Stimulated activated CD8-positive, alpha-beta memory T cell treated with anti-CD3 and anti-CD28 coated beads, Interleukin-15, amount 100 ng/mL, for 4 hours (primary cell): ENCODE results near the gene ATF7.

Experiments
- DNase-seq, 2 donors: peaks; one replicate each; pipeline ENCODE4 v3.0.0-alpha.2; 2020; ENCODE audit warnings: low read depth in 2 of 2

Gene ATF7

GRCh38 chr12:53500776-53501614 is 125.2 kb downstream of the ATF7 start, which contains the start of gene TARBP2:
Gene TARBP2, plus strand, starts transcription at chr12:53501283. Its CDS starts 126 bp downstream, at chr12:53501409.
- DNase-seq, result peak; percentile 94 to 96

GRCh38 chr12:53500142-53500775 is 125.9 kb downstream of the ATF7 start:
- no peak for DNase-seq

DNA sequence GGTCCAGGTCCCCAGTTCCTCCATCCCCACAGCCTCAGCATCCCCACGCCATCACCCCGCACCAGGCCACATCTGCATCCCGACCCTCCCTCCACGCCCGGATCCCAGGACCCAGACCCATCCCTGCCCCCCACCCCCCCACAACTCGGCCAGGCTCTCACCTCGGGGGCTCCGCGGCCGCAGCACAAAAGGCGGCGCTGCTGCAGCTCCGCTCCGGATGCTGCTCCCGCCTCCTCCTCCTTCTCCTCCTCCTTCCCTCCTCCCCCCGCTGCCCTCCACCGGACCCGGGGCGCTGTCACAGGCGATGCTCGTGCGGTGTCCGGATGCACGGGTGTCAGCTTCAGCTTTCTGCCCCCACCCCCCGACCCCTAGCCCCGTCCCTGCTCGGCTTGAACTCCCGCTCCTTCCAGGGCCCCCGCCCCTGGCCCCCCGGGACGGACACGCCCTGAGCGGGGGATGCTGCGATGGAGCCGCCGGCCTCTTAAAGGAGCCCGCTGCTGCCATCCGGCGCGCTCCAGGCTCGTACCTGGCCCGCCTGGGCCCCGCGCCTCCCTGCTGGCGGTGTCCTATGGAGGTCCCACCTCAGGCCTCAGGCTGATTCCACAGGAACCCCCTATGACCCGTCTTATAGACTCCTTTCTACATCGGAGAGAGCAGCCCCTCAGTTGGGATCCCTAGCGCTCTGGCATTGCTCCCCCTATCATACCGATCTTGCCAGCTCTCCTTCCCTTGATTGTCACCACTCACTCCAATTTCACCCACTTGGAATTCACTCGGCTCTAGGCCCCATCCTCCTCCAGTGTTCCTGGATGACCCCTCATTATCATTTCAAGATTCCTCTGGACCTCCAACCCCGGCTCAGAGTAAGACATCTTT is 126.7 kb downstream of the ATF7 start, which contains the start of gene MAP3K12:
TSS of gene MAP3K12 (minus strand) at position 193 of the 876 bp plus-strand sequence. CDS start 12,067 bp downstream, outside the sequence.
- DNase-seq, result peak in 1 of 2 donors; percentile 23

DNA sequence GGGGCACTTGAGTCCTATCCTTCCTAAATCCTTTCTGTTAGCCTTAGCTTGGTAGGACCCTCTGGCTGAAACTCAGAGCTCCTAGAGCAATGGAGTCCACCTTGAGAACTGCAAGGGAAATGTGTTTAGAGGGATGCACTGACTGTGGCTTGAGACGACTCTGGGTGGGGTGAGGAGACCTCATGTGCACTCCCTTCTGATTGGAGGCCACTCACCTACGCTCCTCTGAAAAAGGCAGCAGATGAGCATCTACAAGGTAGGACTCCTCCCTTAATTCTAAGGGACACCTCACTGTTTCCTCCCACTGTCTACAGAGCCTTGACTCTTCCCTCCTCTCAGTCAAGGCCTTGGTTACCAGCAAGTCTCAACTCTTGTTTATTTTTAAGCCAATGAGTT is 127.9 kb downstream of the ATF7 start:
- DNase-seq, result no peak

- DNase-seq, result no peak
Observed at GRCh38 chr12:53497461-53497860, 128.7 kb downstream of the ATF7 start.

DNA sequence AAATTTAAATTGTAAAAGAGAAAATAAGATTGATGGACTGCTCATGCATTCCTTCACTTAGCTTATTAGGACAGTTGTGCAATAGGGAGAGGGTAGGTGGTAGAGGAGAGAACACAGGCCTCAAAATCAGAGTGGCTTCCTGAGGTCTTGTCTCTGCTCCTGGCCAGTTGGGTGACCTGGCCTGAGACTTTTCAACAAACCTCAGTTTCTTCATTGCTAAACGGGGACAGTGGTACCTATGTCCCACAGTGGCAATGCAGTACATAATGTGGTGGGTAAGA is 129.5 kb downstream of the ATF7 start:
- no peak for DNase-seq

DNA sequence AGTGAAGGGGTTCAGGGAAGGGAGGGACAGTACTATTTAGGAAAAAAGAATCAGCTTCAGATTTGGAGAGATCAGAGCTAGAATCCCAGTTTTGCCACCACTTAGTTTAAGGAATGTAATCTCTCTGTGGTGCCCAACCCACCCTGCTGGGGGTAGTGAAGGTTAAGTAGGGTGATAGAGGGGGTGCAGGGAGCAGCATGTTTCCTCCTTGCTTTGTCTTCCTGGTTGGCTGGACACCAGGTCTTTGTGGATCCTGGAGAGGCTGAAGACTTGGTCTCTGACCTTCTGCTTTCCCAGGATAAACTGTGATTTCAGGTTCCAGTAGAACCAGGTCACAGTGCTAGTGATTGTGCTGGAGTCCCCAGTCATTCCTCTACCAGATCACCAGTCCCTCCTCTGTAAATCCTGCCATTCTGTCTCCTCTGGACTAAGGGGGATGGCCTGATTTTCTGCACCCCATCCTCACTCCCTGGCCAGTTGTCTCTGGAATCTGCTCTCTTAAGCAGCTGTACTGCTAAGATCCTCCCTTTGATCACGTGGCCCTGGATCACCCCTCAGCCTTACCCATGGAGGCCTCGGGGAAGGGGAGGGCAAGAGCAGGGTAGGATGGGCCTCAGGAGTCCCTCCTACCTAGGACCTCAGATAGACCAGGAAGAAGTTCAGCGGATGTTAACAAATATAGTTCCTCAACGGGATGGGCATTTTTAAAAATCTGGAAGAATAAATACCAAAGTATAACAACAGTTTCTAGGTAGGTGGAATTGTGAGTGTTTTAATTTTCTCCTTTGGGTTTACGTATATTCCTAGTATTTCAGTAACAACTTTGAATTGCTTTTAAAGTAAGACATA is 130.1 kb downstream of the ATF7 start:
- no peak for DNase-seq

- DNase-seq, result no peak
Observed at GRCh38 chr12:53493610-53494391, 132.4 kb downstream of the ATF7 start.

GRCh38 chr12:53492830-53493609 is 133.2 kb downstream of the ATF7 start:
- DNase-seq, result peak; percentile 67 to 71

DNA sequence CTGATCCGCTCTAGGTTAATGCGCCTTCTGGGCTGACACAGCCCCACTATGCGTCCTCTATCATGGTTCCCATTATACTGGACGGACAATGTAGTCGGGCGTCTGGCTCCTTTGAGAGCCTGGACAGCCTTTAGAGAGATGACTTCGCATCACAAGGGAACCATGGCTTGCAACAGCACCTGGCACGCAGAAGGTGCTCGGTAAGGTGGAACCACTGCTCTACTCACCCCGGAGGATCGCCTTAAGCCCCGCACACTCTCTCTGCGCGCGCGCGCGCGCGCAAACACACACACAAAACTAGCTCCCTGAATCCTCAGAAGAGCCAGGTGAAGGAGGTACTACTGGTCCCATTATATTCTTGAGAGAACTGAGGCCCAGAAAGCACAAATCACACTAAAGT is 134.0 kb downstream of the ATF7 start:
- no peak for DNase-seq

DNA sequence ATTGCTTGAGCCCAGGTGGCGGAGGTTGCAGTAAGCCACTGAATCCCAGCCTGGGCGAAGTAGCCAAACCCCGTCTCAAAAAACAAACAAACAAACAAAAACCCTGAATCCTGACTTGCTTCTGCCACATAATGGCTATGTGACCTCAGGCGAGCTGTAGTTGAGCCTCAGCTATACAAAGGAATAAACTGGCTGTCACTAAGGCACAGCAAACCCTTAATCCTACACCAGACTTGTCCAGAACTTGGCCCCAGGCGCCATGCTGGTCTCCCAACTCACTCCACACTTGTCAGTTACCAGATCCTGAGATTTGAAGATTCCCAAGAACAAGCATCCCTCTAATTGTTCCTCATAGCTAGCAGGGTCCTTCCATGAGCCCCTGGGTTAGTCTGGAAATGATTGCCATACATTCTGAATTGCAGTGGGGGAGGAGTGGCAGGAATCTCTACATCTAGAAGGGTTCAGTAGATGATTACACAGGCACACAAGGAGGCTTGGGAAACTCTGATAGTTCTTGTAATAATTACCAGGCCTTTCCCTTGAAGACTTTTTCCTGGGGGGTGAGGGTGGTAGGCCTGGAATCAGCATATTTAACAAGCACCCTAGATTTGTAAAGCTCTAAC is 136.8 kb downstream of the ATF7 start:
- DNase-seq, result no peak

GRCh38 chr12:53486736-53487487 is 139.3 kb downstream of the ATF7 start:
- DNase-seq, result no peak

GRCh38 chr12:53485955-53486735 is 140.0 kb downstream of the ATF7 start:
- DNase-seq, result no peak

GRCh38 chr12:53484686-53485575 is 141.3 kb downstream of the ATF7 start:
- DNase-seq, result no peak

- DNase-seq, result no peak
Observed at GRCh38 chr12:53483979-53484377, 142.2 kb downstream of the ATF7 start.

DNA sequence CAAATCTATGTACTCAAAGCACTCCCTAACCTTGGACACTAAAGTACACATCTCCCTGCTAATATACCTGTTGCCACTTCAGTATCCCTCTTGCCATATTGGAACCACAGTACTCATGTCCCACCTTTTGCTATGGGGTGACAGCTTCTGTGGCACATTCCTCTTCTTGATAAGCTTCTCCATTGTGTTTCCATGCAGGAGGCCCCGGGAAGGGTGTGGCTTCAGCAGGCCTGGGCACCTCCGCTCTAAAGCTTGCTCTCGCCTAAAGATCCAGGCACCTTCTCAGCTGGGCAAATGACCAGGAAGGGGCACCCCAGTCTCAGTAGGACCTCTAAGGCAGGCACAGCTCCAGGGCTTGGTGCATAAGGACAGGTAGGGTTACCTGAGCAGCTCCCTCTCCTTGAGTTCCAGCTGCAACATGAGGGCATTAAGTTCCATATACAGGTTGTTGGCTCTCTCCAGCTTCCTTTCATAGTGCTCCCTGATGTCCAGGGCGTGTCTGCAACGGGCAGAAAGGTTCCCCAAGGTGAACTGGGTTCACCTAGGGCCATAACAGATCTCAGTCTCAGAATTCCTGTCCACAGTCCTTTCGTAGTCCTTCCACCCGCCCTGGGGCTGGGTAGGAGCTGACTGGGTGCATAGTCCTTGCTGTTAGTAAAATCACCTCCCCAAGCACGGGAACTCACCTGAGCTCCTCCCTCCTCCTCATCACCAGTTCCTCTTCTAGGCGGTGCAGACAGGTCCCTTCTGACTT is 142.8 kb downstream of the ATF7 start:
- no peak for DNase-seq
